ENCODE results near the gene SH3BP5.

SH3BP5 gene

DNA sequence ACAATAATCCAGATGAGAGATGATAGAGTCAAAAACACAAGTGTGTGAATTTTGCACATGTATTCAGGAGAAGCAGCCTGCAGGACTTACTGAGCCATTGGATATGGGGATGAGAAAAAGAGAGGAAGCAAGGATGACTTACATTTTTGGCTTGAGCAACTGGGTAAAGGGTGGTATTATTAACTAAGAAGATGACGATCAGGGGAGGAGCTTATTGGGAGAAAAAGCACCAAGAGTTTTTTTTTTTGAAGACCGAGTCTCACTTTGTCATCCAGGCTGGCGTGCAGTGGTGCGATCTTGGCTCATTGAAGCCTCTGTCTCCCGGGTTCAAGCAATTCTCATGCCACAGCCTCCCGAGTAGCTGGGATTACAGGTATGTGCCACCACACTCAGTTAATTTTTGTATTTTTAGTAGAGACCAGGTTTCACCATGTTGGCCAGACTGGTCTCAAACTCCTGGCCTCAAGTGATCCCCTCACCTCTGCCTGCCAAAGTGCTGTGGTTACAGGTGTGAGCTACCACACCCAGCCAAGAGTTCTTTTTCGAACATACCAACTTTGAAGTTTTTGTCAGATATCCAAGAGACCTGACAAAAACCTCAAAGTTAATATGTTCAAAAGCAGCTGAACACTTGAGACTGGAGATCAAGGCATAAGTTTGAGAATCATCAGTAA is 14.8 kb upstream of the SH3BP5 start:
- DNase-seq (ENCODE audit: low spot score) = no peak

DNA sequence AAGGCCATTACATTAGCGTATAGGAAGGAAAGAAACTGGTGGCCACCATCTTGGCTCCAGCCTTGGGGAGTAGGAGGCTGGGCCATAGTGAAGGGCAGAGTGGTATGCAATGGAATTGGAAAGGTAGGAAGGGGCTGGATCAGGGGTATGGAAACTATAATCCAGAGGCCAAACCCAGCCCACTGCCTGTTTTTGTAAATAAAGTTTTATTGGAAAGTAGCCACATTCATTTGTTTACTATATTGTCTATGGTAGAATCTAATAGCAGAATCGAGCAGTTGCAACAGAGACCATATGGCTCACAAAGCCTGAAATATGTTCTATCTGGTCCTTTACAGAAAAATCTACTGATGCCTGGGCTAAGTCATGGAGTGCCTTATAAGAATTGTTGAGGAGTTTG is 14.1 kb upstream of the SH3BP5 start:
- no peak for DNase-seq (ENCODE audit: low spot score)

DNA sequence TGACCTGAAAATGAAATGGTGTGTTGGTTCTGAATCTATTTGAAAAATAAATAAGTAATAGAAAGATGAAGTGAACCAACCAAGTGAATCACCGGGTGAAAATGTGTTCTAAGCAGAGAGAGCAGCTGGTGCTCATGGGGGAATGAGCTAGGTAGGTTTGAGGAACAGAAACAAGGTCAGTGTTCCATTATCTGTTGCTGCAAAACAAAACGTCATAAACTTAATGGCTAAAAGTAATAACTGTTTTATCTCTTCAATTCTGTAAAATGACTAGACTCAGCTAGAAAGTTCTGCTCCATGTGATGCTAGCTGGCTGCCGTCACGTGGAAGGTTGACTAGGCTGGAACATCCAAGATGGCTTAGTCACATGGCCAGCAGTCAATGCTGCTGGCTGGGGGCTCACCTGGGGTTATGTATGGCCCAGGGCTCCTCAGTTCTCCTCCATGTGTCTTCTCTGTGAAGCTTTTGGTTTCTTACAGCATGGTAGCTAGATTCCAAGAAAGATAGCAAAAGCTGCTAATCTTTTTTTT is 13.3 kb upstream of the SH3BP5 start:
- DNase-seq (ENCODE audit: low spot score) = no peak

DNA sequence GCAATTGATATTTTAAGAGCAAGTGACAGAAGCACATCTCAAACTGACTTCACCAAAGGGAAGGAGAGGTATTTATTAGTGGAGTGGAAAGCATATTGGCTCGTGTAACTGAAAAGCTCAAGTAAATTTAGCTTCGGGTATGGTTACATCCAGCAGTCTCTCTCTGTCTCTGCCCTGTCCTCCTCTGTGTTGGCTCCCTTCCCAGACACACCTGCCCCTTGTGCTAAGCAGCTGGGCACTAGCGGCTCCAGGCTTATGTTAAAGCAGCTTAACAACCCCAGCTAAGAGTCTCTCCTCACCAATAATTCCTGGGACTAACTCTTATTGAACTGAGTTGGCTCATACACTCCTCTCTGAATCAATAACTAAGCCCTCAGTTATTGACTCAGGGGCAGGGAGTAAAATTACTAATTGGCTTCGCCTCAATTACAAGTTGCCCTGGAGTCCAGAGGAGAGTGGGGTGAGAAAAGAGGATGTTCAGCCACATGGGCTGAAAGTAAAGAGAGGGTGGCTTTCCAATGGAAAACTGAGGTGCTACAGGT is 12.8 kb upstream of the SH3BP5 start:
- DNase-seq (ENCODE audit: low spot score) = no peak

DNA sequence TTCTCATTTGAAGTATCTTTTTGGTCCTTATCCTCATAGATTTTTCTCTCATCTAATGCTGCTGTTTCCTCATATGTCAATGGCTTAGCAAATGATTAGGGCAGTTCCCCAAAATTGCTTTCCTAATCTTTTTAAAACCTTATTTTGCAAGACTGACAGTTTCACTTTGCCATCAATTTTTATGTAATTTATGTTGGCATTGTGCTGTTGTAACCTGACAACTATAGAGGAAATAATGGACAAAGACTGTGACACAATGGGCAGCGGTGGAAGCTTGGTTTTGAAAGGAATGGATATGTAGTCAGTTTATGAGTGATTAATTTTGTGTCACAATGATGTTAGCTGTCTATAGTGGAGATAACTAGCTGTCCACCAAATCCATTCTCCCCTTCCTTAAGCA is 10.6 kb upstream of the SH3BP5 start:
- no peak for DNase-seq (ENCODE audit: low spot score)

DNA sequence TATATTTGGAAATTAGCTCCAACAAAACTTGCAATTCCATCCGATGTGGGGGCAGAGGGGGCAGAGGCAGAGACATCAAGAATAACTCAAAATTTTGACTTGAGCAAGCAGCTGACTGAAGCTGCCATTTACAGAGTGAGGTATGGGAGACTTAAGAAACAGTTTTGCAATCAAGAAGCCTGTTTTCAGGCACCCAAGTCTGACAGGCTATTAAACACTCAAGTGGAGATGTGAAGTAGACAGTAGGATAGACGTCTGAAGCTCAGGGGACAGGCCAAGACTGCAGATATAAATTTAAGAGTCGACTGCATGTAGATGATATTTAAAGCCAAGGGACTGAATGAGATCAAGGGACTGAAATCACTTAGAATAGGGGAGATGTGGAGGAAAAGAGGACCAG is 9.9 kb upstream of the SH3BP5 start:
- no peak for DNase-seq (ENCODE audit: low spot score)

DNA sequence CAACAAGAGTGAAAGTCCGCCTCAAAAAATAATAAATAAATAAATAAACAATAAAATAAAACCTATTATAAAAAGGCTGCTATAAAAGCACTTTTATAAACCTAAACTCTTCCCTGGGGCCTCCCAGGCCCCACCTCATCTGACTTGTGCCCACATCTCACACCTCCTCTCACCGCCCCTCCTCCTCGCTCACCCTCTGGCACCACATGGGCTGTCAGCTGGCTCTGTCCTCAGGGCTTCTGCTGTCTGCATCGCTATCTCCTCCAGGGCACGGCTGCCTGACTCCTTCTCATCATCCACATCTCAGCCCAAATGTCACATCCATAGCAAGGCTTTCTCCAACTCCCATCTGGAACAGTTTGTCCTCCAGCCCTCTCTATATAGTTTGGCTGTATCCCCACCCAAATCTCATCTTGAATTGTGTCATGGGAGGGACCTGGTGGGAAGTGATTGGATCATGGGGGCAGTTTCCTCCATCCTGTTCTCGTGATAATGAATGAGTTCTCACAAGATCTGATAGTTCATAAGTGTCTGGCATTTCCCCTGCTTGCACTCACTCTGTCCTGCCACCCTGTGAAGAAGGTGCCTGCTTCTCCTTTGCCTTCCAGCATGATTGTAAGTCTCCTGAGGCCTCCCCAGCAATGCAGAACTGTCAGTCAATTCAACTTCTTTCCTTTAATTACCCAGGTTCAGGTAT is 8.8 kb upstream of the SH3BP5 start:
- no peak for DNase-seq (ENCODE audit: low spot score)

DNA sequence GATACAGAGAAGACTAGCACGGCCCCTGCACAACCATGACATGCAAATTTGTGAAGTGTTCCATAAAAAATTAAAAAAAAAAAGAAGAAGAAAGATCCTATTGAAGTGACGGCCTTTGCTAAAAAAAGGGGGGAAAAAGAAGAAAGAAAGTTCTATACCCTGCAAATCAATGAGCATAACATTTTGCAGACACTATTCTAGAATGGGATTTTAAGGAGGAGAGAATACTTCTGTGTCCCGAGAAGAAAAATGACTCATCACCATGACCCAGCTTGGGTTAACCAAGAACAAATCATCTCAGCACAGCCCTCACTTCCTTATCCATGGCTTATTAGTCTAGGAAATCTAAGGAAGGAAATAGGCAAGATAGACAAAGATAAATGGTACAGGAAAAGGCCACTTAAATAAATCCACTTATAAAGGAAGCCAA is 7.4 kb upstream of the SH3BP5 start:
- no peak for DNase-seq (ENCODE audit: low spot score)

DNA sequence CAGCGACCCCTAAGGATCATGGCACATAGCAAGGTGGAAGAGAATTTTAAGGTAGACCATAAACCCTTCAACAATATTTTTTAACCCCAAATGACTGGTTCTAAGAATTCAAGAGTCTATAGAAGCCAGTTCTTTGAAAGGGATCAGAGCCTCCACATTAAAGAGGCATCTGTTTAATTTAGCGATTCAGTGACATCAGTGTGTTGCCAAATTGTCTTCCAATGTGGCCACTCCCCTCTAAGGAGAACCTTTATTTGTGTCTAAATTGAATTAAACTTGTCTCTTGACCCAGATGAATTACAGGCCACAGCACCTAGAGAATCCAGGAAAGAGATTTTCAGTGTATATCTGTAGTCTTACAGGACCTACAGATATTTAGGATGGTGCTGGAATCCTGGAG is 6.6 kb upstream of the SH3BP5 start:
- no peak for DNase-seq (ENCODE audit: low spot score)

DNA sequence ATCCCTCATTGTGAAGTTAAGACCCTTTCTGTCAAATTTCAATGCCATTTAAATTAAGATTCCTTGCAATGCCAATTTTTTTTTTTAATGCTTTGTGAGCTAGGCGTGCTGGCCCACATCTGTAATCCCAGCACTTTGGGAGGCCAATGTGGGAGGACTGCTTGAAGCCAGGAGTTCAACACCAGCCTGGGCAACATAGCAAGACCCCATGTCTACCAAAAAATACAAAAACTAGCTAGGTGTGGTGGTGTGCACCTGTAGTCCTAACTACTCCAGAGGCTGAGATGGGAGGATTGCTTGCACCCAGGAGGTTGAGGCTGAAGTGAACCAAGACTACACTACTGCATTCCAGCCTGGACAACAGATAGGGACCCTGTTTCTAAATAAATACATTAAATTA is 5.6 kb upstream of the SH3BP5 start:
- DNase-seq (ENCODE audit: low spot score) = no peak

DNA sequence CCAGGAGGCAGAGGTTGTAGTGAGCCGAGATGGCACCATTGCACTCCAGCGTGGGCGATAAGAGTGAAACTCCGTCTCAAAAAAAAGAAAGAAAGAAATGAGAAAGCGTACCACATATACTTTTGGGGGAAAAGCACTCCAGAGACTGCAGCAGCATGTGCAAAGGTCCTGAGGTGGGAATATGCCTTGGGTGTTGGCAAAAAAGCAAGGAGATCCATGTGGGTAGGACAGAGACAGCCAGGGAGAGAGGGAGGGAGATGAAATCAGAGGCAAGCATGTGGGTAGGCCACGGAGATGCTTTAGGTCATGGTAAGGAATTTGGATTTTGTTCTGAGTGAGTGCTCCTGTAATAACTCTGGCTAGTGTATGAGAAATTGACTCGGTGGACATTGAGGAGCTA is 3.7 kb upstream of the SH3BP5 start:
- no peak for DNase-seq (ENCODE audit: low spot score)

DNA sequence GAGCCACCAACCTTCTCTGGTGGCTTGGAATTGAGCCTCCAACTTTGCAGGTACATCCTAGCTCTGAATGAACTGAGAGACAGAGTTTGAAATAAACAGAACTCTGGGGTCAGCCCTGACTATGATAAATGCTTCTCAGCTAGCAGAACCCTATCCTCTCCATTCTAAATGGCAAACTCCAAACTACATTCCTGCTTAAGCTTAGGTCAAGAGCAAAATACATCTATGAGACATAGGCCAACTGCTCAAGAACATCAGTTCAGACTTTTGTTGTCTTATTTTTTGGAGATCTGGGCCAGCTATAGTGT is 1.5 kb upstream of the SH3BP5 start:
- DNase-seq (ENCODE audit: low spot score) = no peak

DNA sequence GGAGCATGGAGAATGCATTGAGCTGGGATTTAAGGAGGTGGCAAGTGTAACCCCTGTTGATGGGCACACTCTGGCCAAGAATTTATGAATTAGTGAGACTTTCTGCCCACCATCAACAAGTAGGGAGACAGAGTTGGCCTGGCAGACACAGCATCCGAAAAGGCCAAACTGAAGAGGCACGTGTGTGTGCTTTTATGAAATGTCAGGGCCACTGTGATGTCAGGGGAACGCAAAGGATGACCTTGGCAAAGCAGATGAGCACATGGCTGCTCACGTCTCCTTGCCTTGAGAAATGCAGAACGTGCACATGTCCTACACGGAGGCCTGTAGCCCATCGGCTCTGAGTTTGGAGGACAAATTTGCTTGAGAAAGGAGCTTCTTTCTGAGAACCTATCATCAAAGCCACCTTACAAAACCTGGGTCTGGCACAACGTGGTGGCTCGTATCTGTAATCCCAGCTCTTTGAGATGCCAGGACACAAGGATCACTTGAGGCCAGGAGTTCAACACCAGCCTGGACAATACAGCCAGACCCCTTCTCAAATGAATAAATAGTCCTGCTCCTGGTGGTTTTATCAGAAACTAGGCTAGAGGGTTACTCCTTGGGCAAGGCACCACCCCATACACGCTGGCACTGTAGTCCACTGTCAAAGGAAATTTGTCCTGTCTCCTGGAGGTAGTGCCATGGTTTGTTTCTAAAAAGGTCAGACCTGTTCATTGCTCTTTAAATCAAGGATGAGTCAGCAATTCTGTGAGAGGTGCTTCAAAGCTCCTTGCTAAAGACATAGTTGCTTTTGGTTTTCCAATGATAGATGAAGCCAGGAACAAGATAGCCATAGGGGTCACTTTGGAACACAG is 941 bp upstream of the SH3BP5 start:
- DNase-seq (ENCODE audit: low spot score) = peak; percentile 11

DNA sequence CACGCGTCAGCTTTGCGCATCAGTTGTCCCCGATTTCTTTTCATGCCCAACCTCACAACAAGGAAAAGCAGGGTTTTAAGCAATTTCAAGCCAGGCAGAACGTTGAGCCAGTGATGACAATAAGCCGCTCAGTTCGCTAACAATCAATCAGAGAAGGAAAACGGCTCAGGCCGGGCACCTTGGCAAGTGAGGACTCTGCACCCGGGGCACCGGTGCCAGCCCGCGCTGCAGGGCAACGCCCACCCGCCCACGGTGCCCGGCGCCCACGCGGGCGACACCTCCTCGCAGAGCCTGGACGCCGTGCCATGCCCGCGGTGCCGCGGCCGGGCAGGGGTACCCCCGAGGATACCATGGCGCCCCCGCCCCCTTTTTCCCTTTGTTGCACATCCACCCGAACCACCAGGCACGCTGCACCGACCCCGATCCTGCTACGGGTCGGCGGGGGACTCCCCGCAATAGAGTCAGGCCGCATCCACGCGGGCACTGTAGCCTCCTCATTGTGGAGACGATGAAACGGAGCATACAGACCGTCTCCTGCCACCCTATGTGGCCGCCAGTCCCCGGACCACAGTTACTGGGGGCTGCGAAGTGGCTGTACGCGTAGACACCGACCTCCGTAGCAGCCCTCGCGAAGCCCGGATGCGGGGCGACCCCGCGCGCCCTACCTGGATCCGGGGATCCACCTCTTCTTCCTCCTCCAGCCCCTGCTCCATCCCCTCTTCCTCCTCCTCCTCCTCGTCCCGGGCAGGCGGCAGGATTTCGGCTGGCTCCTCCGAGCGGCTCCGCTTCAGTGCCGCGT is 581 bp downstream of the SH3BP5 start:
- DNase-seq (ENCODE audit: low spot score) = no peak

DNA sequence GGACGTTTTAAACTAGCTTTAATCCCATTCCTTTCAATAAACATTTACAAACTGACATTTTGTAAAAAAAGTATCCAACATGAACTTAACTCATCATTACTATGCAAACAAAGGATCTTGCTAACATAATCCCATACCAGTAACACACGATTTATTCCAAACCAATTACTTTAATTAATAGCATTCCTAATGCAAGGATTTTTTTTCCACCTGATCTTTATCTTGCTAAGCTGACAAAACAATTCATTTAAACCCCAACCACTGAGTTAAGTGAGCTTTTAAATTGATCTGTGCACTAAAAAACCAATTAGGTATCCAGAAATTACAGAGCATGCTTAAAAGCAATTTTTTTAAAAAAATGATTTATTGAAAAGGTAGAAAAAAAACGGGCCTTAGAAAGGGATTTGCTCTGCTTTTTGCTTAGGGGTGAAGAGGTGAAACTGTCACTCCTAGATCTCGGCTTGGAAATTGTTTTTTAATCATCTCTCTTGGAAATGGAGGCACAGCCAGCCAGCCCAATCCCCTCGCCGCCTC is 1.2 kb downstream of the SH3BP5 start:
- DNase-seq (ENCODE audit: low spot score) = no peak

DNA sequence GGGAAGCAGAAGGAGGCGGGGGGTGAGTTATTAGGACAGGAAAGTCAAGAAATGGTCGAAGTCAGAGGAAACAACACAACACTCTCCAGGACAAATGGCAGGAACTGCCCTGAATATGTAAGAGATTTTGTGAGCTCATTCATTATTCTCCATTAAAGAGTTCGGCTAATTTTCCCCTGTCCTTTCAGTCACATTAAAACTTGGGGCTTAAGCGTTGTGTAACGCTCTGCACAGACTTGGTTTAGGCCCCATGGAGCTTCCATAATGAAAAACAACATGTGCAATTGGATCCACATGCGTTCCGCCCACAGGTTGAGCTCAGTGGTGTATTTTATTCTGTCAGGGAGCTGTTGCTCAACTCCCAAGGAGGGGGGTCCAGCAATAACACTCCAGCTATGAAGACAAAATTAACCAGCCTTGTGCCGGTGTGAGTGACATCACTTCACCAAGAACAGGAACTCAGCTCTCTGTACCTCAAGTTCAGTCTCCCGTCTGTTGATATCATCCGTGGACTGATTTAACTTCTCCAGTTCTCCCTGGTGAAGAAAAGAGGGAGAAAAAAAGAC is 2.3 kb downstream of the SH3BP5 start:
- no peak for DNase-seq (ENCODE audit: low spot score)

DNA sequence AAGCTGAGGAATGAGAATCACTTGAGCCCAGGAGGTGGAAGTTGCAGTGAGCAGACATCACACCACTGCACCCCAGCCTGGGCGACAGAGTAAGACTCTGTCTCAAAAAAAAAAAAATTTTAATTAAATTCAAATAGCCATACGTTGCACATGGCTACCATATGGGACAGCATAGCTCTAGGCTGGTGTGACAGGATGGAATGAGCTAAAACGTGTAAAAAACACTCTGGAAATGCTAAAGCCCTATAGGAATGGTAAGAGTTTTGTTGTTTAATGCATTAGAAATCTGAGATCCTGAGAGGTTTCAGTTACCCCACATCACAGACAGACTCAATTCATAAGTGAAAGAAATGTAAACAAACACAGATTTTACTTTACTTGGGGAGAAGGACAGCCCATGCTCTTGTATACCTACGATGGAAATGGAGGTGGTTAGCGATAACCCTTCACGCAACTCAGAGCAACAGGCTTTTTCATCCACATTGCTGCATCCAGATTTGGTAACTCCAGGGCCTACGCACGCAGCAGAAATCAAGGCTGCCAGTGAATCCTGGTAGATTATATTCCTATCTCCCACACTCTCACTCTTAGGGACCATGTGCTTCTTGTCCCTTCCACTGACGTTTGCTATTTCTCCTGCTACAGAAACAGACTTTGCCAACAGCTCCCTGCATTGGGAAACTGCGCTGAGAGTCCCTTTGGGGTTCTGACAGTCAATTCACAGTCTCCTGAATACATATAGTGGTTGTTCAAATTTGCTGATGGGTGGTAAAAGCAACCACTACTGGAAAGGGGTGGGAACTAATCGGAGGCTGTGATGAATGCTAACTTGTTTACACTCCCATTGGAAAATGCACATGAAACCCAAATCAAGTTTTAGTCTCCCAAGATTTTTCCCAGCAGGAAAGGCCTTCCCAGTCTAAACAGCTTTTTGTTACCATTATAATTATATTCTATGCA is 3.1 kb downstream of the SH3BP5 start:
- DNase-seq (ENCODE audit: low spot score) = no peak

DNA sequence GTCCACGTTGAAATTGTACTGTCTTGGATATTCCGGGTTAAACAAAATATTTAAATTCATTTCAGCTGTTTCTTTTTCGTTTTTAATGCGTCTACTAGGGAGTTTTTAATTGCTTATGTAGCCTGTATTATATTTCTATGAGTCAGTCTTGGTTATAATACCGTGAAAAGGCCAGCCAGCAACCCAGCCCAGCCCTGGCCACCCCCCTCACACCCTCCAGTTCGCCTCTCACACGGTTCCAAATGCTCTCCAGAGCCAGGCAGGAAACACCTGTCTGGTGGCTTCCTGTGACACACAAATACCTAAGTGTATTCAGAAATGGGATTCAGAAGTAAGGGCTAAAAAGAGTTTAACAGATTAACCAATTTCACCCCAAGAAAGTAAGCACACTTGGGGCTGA is 4.4 kb downstream of the SH3BP5 start:
- DNase-seq (ENCODE audit: low spot score) = no peak

DNA sequence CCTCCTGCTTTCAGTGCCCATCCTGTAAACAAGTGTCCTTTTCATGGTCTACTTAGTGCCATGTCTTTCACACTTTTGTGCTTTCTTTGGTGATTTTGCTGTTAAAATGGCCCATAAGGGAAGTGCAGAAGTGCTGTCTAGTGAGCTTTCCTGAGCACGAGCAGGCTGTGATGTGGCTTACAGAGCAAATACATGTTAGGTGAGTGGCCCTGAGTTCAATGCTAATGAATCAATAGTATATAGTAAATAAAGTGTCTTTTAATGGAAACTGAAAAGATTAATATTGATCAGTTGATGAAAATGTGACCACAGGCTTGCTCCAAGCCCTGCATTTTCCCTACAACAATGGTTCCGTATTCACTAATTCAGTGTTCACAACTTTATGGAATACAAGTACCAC is 5.7 kb downstream of the SH3BP5 start:
- no peak for DNase-seq (ENCODE audit: low spot score)

DNA sequence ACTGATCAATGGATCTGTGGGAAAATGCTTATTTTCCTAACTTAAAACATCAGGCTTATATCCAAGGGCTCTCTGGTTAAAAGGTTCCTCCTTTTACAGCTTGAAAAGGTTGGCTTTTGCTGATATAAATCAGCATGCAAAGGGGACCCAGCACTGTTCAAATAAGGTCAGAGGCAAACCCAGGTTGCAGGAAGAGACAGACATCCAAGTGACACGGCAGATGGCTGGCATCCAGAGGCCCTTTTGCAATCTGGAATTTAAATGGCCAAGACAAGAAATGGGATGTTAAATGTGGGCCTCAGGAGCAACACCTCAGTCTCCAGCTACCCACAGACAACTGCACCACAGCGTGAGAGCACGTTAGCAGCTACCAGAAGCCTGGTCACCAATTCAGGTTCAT is 6.3 kb downstream of the SH3BP5 start:
- DNase-seq (ENCODE audit: low spot score) = no peak

Data from hematopoietic multipotent progenitor cell treated with erythropoietin and hydrocortisone succinate and interleukin-3 and kit ligand, for 15 days (in vitro differentiated cells).